Measurements from ENCODE around the gene DEPDC5. TPM values are rescaled to one million over a fixed set of nuclear protein-coding genes. Genes with fewer than 3 reads are reported as not detected.

Gene DEPDC5
- total RNA-seq, 3 donors from 2014 or later (not counting 1 experiment from before 2014, with no cell fraction given) = 56.7 to 67.9 (median 62.6) TPM

DNA sequence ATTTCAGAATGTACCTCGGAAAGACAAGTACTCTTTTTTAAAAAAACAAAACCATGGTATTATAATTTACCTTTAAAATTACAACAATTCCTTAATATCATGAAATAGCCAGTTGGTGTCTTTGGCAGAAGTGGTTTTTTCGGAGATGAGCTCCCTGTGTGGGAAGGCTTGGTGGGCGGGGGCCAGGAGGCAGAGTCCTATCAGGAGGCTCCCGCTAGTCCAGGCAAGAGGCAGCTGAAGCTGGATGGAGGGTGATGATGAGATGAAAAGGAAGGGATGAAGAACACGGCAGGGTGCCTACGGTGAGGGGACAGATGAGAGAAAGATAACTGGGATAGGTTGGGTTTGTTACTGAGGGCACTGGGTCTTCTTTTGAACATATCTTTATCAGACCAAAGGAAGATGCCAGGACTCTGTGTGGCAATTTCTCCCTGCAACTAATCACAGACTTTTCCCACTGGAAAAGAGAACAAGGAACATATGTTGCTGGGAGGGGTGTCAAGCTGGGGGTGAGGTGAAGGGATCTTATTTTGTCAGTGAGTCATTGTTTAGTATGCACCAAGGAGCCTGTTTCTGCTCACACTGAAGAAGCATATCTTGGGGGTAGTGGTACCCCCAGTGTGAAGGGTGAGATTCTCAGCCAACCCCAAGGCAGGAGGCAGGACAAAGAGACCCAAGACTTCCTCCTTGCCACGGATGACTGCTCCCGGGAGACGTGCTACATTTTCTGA is 99.0 kb downstream of the DEPDC5 start:
- no peaks in the 10 kb centered on the region for H3K27me3 ChIP-seq (ENCODE audit: control insufficient read depth, insufficient read depth, low read length)
- intact Hi-C loops (cut with micrococcal nuclease) = no loop called here
- H3K36me3 ChIP-seq (ENCODE audit: control insufficient read depth, insufficient read depth, low read length) = peaks cover 40% of the 10 kb centered on the region
- no peak overlapping the region for H3K4me3 ChIP-seq (ENCODE audit: low read length)
- H3K9me3 ChIP-seq (ENCODE audit: control insufficient read depth, insufficient read depth, low read length) = no peaks in the 10 kb centered on the region
- H3K4me1 ChIP-seq (ENCODE audit: control insufficient read depth, insufficient read depth, low read length) = no peaks in the 10 kb centered on the region
- DNase-seq (no peak), ATAC-seq (no peak)
- Mint-ChIP-seq H3K36me3 (peaks cover 12% of the 10 kb centered on the region), H3K27me3 (ENCODE audit: low read depth in 2 of 2) (no peaks in the 10 kb centered on the region), H3K4me1 (no peaks in the 10 kb centered on the region), H3K9me3 (no peaks in the 10 kb centered on the region), H3K4me3 (no peak overlapping the region), H3K27ac (no peak overlapping the region)
- 98% methylated on average over 5 of the region's 9 CpGs for WGBS (ENCODE audit: insufficient coverage)
- TF ChIP-seq, protein P1, sequence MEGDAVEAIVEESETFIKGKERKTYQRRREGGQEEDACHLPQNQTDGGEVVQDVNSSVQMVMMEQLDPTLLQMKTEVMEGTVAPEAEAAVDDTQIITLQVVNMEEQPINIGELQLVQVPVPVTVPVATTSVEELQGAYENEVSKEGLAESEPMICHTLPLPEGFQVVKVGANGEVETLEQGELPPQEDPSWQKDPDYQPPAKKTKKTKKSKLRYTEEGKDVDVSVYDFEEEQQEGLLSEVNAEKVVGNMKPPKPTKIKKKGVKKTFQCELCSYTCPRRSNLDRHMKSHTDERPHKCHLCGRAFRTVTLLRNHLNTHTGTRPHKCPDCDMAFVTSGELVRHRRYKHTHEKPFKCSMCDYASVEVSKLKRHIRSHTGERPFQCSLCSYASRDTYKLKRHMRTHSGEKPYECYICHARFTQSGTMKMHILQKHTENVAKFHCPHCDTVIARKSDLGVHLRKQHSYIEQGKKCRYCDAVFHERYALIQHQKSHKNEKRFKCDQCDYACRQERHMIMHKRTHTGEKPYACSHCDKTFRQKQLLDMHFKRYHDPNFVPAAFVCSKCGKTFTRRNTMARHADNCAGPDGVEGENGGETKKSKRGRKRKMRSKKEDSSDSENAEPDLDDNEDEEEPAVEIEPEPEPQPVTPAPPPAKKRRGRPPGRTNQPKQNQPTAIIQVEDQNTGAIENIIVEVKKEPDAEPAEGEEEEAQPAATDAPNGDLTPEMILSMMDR (IDR thresholded peaks at IDR 0.05) = no peak
- H3K27ac ChIP-seq (ENCODE audit: low read length) = no peak overlapping the region

DNA sequence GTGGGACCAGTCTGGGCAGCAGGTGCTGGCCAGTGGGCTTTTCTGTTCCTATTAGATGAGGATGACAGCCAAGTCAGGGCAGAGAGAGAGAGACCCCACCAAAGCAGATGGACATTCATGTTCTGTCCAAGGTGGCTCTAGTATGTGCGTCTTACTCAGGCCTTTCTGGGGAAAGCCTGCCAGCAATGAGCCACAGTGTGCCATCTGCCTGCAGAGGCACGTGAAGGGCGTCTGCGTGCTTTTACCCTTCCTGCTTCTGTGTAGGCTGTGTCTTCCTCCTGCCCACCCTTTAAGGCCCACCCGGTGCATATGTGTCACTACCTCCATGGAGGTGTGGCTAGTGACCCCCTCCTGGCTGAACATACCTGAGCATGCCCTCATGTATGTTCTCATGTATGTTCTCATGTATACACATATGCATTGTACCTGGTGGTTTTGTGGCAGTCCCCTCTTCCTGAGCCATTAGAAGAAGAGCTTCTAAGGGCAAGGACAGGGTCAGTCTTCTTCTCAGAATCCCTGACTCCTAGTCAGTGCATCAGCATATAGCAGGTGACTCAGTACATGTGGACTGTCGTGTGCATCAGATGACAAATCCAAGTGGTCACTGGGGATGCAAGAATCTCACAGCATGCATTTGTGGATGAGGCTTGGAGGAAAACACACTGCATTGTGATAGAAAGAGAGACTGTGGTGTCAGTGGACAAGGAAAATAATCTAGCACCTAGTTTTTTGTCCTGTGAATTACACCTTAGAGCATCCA is 100.1 kb downstream of the DEPDC5 start:
- Histone ChIP-seq H3K9me3 (ENCODE audit: control insufficient read depth, insufficient read depth, low read length) (no peaks in the 10 kb centered on the region), H3K27me3 (ENCODE audit: control insufficient read depth, insufficient read depth, low read length) (no peaks in the 10 kb centered on the region), H3K36me3 (ENCODE audit: control insufficient read depth, insufficient read depth, low read length) (peaks cover 34% of the 10 kb centered on the region), H3K27ac (ENCODE audit: low read length) (no peak overlapping the region), H3K4me3 (ENCODE audit: low read length) (no peak overlapping the region), H3K4me1 (ENCODE audit: control insufficient read depth, insufficient read depth, low read length) (no peaks in the 10 kb centered on the region)
- TF ChIP-seq, protein P1 (IDR thresholded peaks at IDR 0.05) = no peak
- H3K4me1 Mint-ChIP-seq = no peaks in the 10 kb centered on the region
- 92% methylated on average over 6 of the region's 6 CpGs for WGBS (ENCODE audit: insufficient coverage)
- H3K4me3 Mint-ChIP-seq = no peak overlapping the region
- H3K9me3 Mint-ChIP-seq = no peaks in the 10 kb centered on the region
- intact Hi-C loops (cut with micrococcal nuclease) = no loop called here
- DNase-seq (no peak), ATAC-seq (no peak)
- peaks cover 7% of the 10 kb centered on the region for H3K36me3 Mint-ChIP-seq
- H3K27ac Mint-ChIP-seq = no peak overlapping the region
- H3K27me3 Mint-ChIP-seq (ENCODE audit: low read depth in 2 of 2) = no peaks in the 10 kb centered on the region

GRCh38 chr22:31857247-31857646 is 103.4 kb downstream of the DEPDC5 start:
- no peaks in the 10 kb centered on the region for H3K9me3 ChIP-seq (ENCODE audit: control insufficient read depth, insufficient read depth, low read length)
- ATAC-seq (no peak), DNase-seq (no peak)
- H3K4me3 Mint-ChIP-seq = no peak overlapping the region
- no peak overlapping the region for H3K27ac ChIP-seq (ENCODE audit: low read length)
- H3K9me3 Mint-ChIP-seq = no peaks in the 10 kb centered on the region
- H3K27me3 Mint-ChIP-seq (ENCODE audit: low read depth in 2 of 2) = no peaks in the 10 kb centered on the region
- TF ChIP-seq, protein P1 (IDR thresholded peaks at IDR 0.05) = no peak
- peaks cover 33% of the 10 kb centered on the region for H3K36me3 ChIP-seq (ENCODE audit: control insufficient read depth, insufficient read depth, low read length)
- 92% methylated on average over 9 of the region's 9 CpGs for WGBS (ENCODE audit: insufficient coverage)
- peaks cover 0 to 5% of the 10 kb centered on the region in 2 donors for H3K4me1 Mint-ChIP-seq
- intact Hi-C loops (cut with micrococcal nuclease) = no loop called here
- H3K27me3 ChIP-seq (ENCODE audit: control insufficient read depth, insufficient read depth, low read length) = no peaks in the 10 kb centered on the region
- no peak overlapping the region for H3K4me3 ChIP-seq (ENCODE audit: low read length)
- no peaks in the 10 kb centered on the region for H3K4me1 ChIP-seq (ENCODE audit: control insufficient read depth, insufficient read depth, low read length)
- no peak overlapping the region for H3K27ac Mint-ChIP-seq
- H3K36me3 Mint-ChIP-seq = peaks cover 13% of the 10 kb centered on the region
